Hematopoietic multipotent progenitor cell treated with erythropoietin and hydrocortisone succinate and interleukin-3 and kit ligand, for 17 days (in vitro differentiated cells): ENCODE results near the gene PCLO.
"Not testable (repeated sequence)": the region's sequence is repeated elsewhere in the genome, so short reads cannot be mapped to it uniquely, and the experiment has no call there.

Experiments used
- DNase-seq: peaks from one replicate; pipeline ENCODE4 v3.0.0-alpha.2; 2015; ENCODE audit warnings: low spot score

PCLO gene

DNA sequence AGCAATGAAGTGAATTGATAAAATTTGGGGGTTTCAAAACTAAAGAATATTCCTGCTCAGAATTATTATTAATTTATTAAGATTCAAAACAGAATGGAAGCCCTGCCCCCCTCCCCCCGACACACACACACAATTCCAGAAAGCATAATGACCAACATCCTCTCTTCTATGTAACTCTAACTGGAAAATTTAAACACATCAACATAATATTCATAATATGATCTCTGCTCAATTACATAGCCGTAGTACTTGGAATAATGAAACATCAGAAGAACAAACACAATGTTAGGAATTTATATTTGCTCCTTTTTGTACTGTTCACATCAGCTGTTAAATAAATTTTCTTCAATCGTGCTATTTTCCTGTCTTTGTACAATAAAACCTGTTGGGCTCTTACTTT lies 20.8 kb downstream of the PCLO start:
- no peak for DNase-seq

DNA sequence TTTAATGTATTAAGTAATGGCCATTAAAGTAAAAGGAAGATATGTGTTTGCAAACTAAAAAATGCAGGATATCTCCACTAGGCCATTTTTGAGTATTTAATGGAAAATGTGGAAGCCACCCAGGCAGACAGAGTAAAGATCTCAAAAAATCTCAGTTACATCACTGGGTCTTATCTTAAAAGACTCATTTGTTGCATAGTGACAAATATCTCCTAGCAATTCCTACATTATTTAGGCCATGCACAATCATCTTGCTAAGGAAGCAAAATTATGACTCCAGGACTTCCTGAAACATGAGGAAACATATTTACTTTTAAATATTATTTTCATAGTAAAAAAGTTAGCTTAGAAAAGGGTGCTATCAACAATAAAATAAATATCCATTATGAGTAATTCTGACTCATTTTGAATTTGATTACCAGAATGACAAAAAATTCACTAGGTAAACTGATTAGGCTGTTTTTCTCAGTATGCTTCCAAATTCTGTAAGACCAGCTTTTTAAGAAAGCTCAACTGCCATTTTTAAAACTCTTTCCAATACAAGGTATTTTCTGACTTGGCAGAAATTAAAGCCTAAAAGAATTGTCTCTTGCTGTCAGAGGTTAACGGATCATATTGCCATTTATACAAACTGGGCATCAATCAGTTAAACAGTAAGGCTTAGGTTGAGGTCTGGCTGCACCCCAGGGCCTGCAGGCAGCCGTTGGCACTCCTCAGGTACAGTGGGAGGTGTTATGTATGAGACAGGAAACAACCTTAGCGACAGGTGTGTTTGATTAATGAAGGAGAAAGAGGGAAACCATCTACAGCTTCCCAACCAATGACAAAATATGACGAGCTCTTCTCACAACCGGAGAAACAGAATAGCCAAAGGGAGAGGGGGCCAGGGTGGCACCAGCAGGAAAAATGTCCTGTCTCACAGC lies 31.8 kb downstream of the PCLO start:
- DNase-seq, result no peak

DNA sequence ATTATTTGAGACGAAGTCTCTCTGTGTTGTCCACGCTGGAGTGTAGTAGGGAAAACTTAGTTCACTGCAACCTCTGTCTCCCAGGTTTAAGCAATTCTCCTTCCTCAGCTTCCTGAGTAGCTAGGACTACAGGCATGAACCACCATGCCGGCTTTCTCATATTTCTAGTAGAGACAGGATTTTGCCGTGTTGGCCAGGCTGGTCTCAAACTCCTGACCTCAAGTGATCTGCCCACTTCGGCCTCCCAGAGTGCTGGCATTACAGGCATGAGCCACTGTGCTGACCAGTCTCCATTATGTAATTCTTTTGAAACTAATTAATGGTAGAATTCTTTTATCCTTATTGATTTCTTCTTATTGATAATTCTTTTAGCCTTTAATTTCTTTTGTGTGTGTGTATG lies 32.5 kb downstream of the PCLO start:
- no peak for DNase-seq

DNA sequence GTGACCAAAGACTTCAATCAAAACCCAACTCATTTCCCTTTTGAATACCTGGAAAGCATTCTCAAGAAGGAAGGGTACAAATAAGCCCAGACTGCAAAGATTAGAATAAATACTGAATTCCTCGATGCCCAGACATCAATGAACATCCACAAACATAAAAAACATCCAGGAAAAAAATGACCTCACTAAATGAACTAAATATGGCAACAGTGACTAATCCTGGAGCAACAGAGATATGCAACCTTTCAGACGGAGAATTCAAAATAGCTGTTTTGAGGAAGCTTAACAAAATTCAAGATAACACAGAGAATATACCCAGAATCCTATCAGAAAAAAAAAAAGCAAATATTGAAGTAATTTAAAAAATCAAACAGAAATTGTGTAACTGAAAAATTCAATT lies 43.2 kb downstream of the PCLO start:
- DNase-seq, result no peak

DNA sequence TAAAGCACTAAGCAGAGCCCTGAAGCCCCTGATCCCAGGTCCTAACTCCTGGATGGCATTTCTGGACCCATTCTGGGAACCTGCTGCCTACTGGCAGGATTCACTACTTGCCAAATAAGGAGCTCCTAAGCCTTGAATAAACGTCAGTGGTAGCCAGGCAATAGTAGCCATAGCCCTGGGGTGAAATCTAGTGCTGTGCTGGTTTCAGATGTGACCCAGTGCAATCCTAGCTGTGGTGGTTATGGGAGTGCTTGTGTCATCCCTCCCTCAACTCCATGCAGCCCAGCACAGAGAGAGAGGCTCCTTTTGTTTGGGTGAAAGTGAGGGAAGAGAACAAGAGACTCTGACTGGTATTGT lies 43.7 kb downstream of the PCLO start:
- no peak for DNase-seq

DNA sequence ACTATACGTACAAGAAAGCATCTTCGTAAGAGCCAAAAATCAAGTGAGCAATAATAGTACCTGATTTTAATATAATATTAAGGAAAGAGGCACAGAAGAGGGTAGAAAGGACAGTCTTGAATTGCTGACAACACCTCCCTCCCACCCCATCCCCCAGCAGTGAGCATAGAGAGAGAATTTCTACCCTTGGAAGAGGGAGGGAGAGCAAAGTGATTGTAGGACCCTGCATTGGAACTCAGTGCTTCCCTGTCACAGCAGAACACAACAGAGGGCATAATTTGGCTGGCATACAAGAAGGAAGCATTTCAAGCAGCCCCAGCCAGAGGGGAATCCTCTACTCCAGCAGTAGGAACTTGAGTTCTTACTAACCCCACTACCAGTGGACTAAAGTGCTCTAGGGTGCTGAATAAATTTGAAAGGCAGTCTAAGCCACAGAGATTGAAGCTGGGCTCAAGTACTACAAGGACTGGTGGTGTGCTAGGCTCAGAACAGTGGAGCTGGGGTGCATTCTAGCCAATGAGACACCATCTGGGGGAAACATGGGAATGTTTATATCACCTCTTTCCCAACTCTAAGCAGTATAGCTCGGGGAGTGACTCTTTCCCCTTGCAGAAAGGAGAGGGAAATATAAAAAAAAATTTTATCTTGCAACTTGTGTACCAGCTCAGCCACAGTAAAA lies 44.2 kb downstream of the PCLO start:
- DNase-seq, result no peak

DNA sequence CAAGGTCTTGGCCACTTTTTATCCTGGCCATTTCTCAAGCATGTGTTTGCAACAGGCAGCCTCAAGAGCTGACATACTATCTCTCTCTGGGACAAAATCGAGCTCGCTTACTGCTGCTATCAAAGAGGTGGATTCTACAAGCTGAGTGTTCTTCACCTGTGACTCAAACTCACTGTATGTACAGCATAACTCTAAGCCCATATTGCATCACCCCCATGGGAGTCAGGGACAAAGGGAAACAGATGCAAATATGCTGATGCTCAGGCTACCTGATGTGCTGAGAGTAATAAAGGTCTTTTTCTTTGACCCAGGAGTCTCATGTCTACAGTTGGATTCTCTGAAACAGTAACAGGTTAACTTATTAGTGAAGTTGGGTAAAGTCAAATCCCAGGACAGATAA lies 45.2 kb downstream of the PCLO start:
- no peak for DNase-seq

DNA sequence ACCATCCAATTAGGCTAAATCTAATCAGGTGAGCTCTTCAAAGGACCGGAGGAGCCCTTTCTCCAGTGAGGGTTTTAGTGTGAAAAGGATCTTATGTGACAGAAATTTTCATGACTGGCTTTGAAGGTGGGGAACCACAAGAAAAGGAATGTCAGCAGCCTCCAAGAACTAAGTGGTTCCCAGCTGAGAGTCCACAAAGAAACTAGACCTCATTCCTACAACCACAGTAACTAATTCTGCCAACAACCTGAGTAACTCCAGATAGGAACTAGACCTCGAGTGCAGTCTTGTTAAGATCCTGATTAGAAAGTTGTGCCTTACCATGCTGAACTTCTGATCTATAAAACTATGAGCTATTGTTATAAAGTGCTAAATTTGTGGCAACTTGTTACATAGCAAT lies 51.3 kb downstream of the PCLO start:
- DNase-seq, result no peak

DNA sequence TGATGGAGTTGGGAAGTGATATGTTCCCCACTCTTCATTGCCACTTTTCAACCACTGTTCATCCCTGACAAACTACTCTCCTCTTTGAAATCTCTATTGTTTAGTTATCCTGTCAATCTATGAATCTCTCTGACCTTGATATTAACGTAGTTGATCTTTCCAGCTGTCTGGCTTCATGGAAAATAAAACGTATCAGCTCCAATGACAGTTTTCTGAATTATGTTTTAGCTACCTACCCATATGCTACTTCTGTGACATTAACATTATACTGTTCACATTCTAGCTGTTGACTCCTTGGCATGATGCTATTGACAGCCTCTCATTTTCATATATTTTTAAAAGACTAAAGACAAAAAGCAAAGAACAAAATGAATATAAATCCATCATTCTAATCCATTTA lies 53.3 kb downstream of the PCLO start:
- DNase-seq, result no peak

DNA sequence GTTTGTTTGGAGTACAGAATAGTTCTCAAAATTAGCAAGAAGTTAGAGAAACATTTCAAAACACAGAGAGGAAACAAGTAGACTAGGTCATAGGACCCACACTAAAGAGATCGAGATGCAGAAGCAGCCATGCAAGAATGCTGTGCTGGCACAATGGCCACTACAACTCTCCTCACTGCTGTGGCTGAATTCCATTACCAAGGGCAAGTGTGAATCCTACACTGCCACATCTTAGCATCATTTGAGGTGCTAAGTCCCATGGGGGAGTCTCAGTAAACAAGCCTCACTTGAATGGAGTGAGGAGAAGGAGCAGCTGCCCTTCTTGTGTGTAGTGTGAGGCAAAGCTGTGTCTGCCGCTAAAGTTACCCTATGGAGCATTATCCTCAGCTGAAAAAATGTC lies 56.7 kb downstream of the PCLO start:
- DNase-seq, result no peak

DNA sequence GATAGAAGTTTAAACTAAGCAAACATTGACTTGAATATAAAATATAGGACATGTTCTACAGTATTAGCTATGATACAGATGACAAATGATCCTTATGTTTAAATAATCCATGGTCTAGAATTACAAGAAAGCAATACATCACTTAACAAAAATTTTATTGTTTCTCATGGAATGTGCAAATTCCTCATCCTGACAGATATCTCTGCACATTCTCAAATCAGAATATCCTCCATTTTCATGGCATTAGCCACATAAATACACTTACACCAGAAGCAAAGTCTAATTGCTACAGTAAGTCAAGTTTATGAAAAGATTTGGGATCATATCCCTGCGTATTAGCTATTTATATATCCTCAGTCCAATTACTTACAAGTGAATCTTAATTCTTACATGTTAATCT lies 57.6 kb downstream of the PCLO start:
- no peak for DNase-seq

DNA sequence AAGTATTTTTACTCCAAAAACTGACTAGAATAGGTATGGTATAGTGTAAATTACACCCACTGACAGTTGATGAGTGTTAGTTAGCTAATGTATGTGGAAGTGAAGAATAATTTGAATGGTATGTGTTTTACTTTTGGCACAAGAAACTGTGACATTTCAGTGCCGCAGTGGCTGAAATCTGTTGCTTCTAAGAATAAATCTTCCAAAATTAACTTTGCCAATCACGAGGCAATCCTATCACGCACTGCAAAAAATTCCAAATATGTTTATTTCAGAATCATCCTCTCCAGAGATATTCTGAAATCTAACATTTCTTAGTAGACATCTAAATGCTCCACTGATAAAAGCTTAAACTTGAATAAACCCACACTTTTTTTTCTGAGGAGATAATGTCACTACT lies 61.2 kb downstream of the PCLO start:
- no peak for DNase-seq

DNA sequence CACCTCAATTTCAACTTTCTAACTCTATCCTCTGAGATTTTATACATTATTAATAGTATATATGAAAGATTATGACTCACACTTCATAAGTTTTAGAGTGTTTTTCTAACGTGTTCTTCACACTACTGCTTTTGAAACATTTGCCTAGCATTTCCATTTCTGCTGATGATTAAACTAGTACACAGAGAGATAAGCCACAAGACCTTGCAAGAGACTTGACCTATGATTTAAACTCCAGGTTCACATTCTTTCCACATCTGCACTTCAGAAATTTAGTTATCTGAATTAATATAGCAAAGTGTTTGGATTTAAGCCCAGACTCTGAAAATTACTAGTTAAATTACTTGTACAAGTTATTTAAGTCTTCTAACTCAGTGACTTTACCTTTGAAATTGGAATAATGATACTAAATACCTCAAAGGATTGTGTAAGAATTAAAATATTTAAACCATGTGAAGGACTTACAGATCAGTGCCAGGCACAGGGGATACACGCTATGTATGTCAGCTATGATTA lies 66.6 kb downstream of the PCLO start:
- no peak for DNase-seq

DNA sequence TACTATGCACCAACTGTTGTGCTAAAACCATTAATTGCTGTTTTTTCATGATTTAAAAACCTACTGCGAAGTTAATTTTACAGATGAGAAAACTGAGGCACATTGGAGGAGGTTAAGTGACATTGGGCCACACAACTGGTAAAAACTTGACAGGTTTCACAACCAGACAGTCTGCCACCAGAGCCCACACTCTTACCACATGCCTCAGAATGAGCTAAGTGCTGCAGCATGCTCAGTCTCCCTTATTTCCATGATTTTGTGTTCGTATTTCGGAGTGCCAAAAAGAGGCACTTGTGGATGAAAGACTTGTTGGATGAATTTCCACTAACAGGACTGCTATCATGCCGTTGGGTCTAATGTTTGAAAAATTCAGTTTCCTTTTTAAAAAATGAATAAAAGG lies 77.4 kb downstream of the PCLO start:
- DNase-seq, result no peak

DNA sequence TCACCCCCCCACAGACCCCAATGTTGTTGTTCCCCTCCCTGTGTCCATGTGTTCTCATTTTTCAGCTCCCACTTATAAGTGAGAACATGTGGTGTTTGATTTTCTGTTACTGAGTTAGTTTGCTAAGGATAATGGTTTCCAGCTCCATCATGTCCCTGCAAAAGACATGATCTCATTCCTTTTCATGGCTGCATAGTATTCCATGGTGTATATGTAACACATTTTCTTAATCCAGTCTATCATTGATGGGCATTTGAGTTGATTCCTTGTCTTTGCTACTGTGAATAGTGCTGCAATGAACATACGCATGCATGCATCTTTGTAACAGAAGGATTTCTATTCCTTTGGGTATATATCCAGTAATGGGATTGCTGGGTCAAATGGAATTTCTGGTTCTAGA lies 82.8 kb downstream of the PCLO start:
- DNase-seq, result not testable (repeated sequence)

DNA sequence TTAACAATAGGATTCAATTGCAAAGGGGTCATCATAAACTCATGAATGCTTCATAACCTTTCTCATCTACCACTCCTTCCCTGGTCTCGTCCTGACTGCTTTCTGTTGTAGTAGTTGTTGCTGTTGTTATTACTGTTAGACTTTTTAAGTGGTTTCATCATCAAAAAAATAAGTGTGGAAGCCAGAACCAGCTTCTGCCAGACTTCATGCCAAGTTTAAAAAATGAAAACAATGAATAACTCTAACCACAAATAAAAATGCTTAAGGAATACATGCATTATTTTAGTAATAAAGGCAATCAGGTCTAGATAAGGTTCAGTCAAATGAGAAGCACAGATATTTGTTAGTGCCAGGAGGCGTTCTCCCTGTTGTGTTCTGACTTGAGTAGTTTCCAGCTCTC lies 85.4 kb downstream of the PCLO start:
- no peak for DNase-seq

DNA sequence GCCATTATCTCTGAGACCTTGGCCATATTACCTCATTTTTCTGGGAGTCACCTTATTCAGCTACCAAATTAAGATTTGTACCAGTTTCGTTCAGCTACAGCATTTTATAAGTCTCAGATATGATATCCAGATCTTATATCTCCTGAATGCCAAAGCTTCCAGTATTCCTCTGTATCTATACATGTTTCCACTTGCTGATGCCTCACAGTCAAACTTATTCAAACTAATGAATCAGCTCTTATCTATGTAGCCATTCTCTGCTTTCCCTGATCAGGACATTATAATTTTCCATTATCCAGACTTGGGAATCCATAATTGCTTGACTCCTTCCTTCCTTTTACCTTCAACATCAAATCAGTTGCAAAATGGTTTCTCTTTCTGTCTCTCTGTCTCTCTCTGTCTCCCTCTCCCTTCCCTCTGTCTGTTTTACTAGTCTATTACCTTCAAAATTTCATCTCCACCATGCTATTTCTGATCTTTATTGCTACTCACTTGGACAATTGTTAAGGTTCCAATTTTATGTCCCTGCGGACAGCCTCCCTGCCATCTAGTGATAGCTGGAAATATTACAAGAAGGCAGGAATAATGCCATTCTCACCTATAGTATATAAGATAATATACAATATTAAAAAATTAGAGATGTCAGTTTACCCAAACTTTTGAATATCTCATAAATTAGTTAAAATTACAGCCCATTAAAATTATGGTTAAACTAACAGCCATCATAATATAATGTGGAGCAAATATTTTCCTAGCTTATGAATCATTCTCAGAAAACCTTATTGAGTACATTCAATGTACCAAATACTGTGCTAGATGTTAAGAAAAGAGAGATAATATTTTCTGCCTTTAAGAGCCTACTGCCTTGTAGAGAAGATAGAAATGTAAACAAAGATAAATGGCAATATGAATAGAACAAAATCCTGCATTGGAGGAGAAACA lies 89.8 kb downstream of the PCLO start:
- DNase-seq, result no peak

DNA sequence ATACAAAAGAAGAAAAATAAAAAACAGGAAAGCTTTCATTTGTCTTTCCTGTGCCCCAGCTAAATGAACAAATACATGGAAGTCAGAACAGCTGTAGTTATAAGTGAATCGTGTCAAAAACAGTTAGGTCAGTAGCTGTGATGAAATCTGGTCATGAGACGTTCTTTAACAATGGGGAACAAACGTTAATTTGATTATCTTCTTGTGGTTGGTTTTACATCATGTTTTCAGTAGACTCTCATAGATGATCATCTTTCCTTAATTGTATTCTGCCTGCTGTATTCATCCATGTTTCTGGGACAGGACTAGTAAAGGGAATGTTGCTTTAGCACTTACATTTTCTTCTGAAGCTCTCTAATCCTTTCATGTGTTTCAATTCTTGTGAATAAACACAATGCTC lies 97.0 kb downstream of the PCLO start:
- no peak for DNase-seq

DNA sequence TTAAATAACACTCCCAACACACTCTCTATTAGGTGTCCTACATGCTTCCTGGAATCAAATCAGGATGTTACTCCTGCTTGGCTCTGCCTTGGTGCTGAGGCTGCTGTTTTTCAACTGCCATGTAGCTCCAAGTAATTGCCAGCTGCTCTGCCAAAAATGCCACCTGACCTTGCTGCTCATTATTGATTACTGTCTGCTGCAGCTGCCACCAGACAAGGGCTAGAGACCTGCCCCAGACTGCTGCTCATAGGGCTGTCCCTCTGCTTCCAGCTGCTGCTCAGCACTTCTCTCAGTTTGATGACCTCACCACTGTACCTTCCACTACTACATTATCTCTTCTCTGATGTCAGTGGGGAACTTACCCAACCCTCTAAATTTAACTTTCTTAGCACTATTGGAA lies 102.5 kb downstream of the PCLO start:
- no peak for DNase-seq

DNA sequence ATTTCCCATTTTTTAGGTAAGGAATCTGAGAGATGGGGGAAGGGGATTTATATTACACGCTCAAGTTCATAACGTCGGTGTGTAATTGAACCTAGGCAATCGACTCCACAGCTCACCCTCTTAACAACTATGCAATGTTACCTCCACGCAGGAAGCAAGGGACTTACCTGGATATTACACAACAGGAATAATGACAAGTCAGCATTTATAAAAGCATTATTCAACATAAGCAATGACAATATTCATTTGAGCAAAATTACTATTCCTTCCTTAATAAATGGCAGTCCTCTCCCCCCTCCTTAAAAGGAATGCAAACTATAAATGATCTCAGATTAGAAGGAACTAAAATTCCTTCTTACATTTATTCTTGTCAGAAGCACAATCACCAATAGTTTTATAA lies 104.0 kb downstream of the PCLO start:
- DNase-seq, result no peak

DNA sequence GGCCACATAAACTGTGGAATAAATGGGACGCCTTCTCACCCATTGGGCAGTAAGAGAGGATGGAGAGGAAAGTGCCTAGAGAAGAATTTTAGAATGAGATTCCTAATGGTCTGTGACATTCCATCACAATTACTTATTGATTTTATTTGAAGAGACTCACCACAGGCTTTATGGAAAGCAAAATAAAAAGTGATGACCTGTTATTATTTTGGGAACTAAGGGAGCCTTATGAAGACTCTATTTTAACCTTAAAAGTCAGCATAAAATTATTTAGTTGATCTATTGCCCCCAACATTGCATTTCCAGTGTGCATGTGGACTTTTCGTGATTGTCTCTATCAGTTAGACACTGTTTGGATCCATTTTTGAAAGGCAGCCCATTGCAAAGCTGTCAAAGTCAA lies 107.5 kb downstream of the PCLO start:
- no peak for DNase-seq

DNA sequence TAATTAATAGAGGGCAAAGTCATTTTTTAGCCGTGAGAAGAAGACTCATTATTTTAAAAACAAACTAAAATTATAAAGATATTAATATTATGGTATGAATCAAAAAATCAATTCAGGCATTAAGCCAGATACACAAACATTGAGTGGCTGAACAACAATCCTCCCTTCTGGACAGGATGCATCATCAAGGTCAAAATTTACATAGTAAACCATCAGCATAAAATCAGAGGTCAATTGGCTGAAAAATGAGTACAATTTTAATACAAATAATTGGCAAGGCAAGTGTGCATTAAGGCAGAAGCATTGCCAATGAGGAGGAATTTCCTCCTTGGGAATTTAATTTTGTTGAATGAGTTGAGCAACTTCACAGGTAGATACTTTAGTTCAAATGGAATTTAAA lies 108.2 kb downstream of the PCLO start:
- no peak for DNase-seq
